WTC11 (cell line): ENCODE results near the gene WNT10A. TPM values are rescaled to one million over a fixed set of nuclear protein-coding genes. Genes with fewer than 3 reads are reported as not detected.
A peak's percentile ranks its signal among the peaks of the same experiment; 100 is the strongest.

Experiments
- ATAC-seq: fragments of 200-7000 bp; cut with Tn5 transposase; 2 replicates; pipeline ENCODE4 v1.10.0; 2021; ENCODE audit warnings: mild to moderate bottlenecking, moderate library complexity
- CTCF ChIA-PET: fragments of 300-600 bp; sonication (Branson Sonifier 250); formaldehyde crosslinking; loops from one replicate; lab custom pipeline; 2021; ENCODE audit warnings: antibody characterized with exemption; lab: Charles Lee
- POLR2A ChIA-PET: fragments of 350-600 bp; sonication (Branson Sonifier 250); formaldehyde crosslinking; loops from one replicate; lab custom pipeline; 2021; ENCODE audit warnings: antibody characterized with exemption; lab: Charles Lee
- DNase-seq: peaks from one replicate; pipeline ENCODE4 v3.0.0; 2021; ENCODE audit warnings: low spot score
- H3K27ac Mint-ChIP-seq: 2 replicates; pipeline ENCODE4 v1.8.0; 2021; ENCODE audit warnings: mixed read lengths
- H3K27me3 Mint-ChIP-seq: 2 replicates; pipeline ENCODE4 v1.8.0; 2021; ENCODE audit warnings: low read depth, mild to moderate bottlenecking, moderate library complexity, mixed read lengths
- H3K36me3 Mint-ChIP-seq: 2 replicates; pipeline ENCODE4 v1.8.0; 2021; ENCODE audit warnings: mixed read lengths
- H3K4me1 Mint-ChIP-seq: 2 replicates; pipeline ENCODE4 v1.8.0; 2022; ENCODE audit warnings: mixed read lengths
- H3K4me3 Mint-ChIP-seq: 2 replicates; pipeline ENCODE4 v1.8.0; 2021; ENCODE audit warnings: mild to moderate bottlenecking, moderate library complexity, mixed read lengths
- H3K9me3 Mint-ChIP-seq: 2 replicates; pipeline ENCODE4 v1.8.0; 2021; ENCODE audit warnings: mixed read lengths
- HMGA2 ChIP-seq: fragments of 250-450 bp; sonication (Bioruptor Pico); IDR thresholded peaks from 2 replicates; pipeline ENCODE4 v1.4.0; 2021; ENCODE audit warnings: mild to moderate bottlenecking, moderate library complexity
- NFATC4 ChIP-seq: fragments of 250-450 bp; sonication (Bioruptor Pico); IDR thresholded peaks from 2 replicates; pipeline ENCODE4 v1.9.0; 2021; ENCODE audit warnings: mild to moderate bottlenecking
- SMAD3 ChIP-seq: sonication (generic); formaldehyde crosslinking; IDR thresholded peaks from 2 replicates; pipeline ENCODE4 v1.8.0; 2022; ENCODE audit warnings: missing genetic modification reagents, mild to moderate bottlenecking, borderline replicate concordance
- SOX15 ChIP-seq: fragments of 250-450 bp; sonication (Bioruptor Pico); IDR thresholded peaks from 2 replicates; pipeline ENCODE4 v1.9.0; 2021; ENCODE audit warnings: mild to moderate bottlenecking
- SP1 ChIP-seq: sonication (generic); formaldehyde crosslinking; conservative IDR thresholded peaks from 2 replicates; pipeline ENCODE4 v1.8.1; 2022; ENCODE audit warnings: missing genetic modification reagents
- TEAD4 ChIP-seq: sonication (generic); formaldehyde crosslinking; IDR thresholded peaks from 2 replicates; pipeline ENCODE4 v1.8.0; 2022; ENCODE audit warnings: mild to moderate bottlenecking, missing genetic modification reagents
- ZNF263 ChIP-seq: sonication (generic); formaldehyde crosslinking; IDR thresholded peaks from 2 replicates; pipeline ENCODE4 v1.8.1; 2022; ENCODE audit warnings: low read depth, mild to moderate bottlenecking, moderate library complexity, missing genetic modification reagents
- ZNF396 ChIP-seq: fragments of 250-450 bp; sonication (Bioruptor Pico); IDR thresholded peaks from 2 replicates; pipeline ENCODE4 v1.8.0; 2021; ENCODE audit warnings: mild to moderate bottlenecking, moderate library complexity, borderline replicate concordance
- ZNF423 ChIP-seq: fragments of 250-450 bp; sonication (Bioruptor Pico); IDR thresholded peaks from 2 replicates; pipeline ENCODE4 v2.1.2; 2022; ENCODE audit warnings: mild to moderate bottlenecking, moderate library complexity
- total RNA-seq: library from RNA; stranded (reverse); gene quantifications from 3 replicates; pipeline ENCODE4 v1.2.3, GENCODE V29; 2021
- TF ChIP-seq, protein P1 (sequence below): sonication (generic); formaldehyde crosslinking; IDR thresholded peaks from 2 replicates; pipeline ENCODE4 v1.8.1; 2022; ENCODE audit warnings: low read depth, mild to moderate bottlenecking, moderate library complexity, missing genetic modification reagents, borderline replicate concordance
- TF ChIP-seq, protein P2 (sequence below): sonication (generic); formaldehyde crosslinking; IDR thresholded peaks from 2 replicates; pipeline ENCODE4 v1.8.0; 2022; ENCODE audit warnings: mild to moderate bottlenecking, missing genetic modification reagents
- TF ChIP-seq, protein P3 (sequence below): fragments of 250-450 bp; sonication (Bioruptor Pico); IDR thresholded peaks from 2 replicates; pipeline ENCODE4 v1.9.0; 2021; ENCODE audit warnings: mild to moderate bottlenecking, borderline replicate concordance
- TF ChIP-seq, protein P4 (sequence below): fragments of 200-600 bp; IDR thresholded peaks from 2 replicates; pipeline ENCODE4 v1.8.0; 2022; ENCODE audit warnings: antibody characterized with exemption
- TF ChIP-seq, protein P5 (sequence below): sonication (generic); formaldehyde crosslinking; IDR thresholded peaks from 2 replicates; pipeline ENCODE4 v1.8.1; 2023; ENCODE audit warnings: mild to moderate bottlenecking, missing genetic modification reagents

The WNT10A gene
- total RNA-seq, 1 experiment from 2014 or later, result not detected

DNA sequence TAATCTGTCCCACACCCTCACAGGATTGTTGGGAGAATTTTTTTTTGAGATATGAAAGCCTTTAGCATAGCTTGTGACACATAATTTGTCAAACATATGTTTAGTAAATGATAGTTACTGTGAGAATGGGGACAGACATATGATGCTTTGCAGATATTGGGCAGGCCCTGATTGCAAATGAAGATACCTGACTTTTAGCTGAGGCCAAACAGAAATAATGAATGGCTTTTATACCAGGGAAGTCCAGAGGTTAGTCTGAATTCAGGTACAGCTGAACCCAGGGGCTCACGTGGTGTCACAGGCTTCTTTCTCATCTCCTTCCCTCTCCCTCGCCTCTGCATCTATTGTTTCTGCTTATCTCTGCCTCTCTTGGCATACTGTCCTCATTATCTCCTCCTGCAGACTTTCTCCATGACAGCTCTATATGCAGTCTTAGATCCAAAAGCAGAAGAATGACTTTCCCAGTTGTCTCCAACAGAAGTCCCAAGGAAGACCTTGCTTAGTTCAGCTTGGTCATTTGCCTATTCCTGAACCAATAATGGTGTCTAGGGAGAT, 4.9 kb upstream of the WNT10A start (continued):
- TF ChIP-seq, protein P1, sequence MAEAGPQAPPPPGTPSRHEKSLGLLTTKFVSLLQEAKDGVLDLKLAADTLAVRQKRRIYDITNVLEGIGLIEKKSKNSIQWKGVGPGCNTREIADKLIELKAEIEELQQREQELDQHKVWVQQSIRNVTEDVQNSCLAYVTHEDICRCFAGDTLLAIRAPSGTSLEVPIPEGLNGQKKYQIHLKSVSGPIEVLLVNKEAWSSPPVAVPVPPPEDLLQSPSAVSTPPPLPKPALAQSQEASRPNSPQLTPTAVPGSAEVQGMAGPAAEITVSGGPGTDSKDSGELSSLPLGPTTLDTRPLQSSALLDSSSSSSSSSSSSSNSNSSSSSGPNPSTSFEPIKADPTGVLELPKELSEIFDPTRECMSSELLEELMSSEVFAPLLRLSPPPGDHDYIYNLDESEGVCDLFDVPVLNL (CRISPR knock-in tag), result no peak
- TF ChIP-seq, protein P2, sequence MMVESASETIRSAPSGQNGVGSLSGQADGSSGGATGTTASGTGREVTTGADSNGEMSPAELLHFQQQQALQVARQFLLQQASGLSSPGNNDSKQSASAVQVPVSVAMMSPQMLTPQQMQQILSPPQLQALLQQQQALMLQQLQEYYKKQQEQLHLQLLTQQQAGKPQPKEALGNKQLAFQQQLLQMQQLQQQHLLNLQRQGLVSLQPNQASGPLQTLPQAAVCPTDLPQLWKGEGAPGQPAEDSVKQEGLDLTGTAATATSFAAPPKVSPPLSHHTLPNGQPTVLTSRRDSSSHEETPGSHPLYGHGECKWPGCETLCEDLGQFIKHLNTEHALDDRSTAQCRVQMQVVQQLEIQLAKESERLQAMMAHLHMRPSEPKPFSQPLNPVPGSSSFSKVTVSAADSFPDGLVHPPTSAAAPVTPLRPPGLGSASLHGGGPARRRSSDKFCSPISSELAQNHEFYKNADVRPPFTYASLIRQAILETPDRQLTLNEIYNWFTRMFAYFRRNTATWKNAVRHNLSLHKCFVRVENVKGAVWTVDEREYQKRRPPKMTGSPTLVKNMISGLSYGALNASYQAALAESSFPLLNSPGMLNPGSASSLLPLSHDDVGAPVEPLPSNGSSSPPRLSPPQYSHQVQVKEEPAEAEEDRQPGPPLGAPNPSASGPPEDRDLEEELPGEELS (CRISPR knock-in tag), result no peak
- TF ChIP-seq SMAD3 (CRISPR knock-in tag) (no peak), SOX15 (CRISPR knock-in tag) (no peak), ZNF396 (CRISPR knock-in tag) (no peak), ZNF263 (CRISPR knock-in tag) (no peak), NFATC4 (CRISPR knock-in tag) (no peak)
- TF ChIP-seq, protein P3, sequence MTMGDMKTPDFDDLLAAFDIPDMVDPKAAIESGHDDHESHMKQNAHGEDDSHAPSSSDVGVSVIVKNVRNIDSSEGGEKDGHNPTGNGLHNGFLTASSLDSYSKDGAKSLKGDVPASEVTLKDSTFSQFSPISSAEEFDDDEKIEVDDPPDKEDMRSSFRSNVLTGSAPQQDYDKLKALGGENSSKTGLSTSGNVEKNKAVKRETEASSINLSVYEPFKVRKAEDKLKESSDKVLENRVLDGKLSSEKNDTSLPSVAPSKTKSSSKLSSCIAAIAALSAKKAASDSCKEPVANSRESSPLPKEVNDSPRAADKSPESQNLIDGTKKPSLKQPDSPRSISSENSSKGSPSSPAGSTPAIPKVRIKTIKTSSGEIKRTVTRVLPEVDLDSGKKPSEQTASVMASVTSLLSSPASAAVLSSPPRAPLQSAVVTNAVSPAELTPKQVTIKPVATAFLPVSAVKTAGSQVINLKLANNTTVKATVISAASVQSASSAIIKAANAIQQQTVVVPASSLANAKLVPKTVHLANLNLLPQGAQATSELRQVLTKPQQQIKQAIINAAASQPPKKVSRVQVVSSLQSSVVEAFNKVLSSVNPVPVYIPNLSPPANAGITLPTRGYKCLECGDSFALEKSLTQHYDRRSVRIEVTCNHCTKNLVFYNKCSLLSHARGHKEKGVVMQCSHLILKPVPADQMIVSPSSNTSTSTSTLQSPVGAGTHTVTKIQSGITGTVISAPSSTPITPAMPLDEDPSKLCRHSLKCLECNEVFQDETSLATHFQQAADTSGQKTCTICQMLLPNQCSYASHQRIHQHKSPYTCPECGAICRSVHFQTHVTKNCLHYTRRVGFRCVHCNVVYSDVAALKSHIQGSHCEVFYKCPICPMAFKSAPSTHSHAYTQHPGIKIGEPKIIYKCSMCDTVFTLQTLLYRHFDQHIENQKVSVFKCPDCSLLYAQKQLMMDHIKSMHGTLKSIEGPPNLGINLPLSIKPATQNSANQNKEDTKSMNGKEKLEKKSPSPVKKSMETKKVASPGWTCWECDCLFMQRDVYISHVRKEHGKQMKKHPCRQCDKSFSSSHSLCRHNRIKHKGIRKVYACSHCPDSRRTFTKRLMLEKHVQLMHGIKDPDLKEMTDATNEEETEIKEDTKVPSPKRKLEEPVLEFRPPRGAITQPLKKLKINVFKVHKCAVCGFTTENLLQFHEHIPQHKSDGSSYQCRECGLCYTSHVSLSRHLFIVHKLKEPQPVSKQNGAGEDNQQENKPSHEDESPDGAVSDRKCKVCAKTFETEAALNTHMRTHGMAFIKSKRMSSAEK (CRISPR knock-in tag), result no peak

DNA sequence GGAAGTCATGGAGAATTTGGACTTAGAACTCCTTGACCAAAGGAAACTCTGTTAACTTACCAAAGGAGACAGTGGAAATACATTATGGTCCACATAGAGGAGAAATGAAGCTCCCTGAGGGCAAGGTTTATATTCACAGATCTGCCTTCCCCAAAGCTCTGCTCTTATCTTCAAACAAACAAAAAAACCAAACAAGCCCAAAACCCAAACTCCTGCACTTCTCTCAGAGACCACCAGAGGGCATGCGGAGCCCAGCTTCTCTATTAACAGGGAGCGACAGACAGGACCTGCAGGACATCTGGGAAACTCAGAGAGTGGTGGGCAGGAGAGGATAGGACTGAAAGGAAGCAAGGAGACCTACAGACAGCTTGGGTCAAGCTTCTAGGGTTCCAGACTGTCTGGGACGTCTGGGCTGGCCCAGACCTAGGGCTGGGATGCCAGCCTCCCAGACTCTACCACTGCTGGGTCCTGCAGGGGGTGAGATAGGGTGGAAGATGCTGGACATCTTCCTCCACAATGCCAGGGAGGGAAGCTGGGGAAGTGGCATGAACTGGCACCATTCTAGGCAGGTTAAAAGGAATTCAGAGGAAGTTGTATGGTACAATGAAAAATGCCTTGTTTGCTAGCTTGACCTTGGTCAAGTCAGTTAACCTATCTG, 4.0 kb upstream of the WNT10A start:
- TF ChIP-seq, protein P4, sequence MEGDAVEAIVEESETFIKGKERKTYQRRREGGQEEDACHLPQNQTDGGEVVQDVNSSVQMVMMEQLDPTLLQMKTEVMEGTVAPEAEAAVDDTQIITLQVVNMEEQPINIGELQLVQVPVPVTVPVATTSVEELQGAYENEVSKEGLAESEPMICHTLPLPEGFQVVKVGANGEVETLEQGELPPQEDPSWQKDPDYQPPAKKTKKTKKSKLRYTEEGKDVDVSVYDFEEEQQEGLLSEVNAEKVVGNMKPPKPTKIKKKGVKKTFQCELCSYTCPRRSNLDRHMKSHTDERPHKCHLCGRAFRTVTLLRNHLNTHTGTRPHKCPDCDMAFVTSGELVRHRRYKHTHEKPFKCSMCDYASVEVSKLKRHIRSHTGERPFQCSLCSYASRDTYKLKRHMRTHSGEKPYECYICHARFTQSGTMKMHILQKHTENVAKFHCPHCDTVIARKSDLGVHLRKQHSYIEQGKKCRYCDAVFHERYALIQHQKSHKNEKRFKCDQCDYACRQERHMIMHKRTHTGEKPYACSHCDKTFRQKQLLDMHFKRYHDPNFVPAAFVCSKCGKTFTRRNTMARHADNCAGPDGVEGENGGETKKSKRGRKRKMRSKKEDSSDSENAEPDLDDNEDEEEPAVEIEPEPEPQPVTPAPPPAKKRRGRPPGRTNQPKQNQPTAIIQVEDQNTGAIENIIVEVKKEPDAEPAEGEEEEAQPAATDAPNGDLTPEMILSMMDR, result peak; percentile 88
- TF ChIP-seq TEAD4 (CRISPR knock-in tag) (no peak), ZNF423 (CRISPR knock-in tag) (no peak), SP1 (CRISPR knock-in tag) (no peak), ZNF396 (CRISPR knock-in tag) (no peak), HMGA2 (CRISPR knock-in tag) (no peak)
- TF ChIP-seq, protein P5, sequence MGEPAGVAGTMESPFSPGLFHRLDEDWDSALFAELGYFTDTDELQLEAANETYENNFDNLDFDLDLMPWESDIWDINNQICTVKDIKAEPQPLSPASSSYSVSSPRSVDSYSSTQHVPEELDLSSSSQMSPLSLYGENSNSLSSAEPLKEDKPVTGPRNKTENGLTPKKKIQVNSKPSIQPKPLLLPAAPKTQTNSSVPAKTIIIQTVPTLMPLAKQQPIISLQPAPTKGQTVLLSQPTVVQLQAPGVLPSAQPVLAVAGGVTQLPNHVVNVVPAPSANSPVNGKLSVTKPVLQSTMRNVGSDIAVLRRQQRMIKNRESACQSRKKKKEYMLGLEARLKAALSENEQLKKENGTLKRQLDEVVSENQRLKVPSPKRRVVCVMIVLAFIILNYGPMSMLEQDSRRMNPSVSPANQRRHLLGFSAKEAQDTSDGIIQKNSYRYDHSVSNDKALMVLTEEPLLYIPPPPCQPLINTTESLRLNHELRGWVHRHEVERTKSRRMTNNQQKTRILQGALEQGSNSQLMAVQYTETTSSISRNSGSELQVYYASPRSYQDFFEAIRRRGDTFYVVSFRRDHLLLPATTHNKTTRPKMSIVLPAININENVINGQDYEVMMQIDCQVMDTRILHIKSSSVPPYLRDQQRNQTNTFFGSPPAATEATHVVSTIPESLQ (CRISPR knock-in tag), result no peak
- Mint-ChIP-seq H3K4me1 (peaks cover 33% of the 10 kb centered on the region), H3K4me3 (no peak overlapping the region), H3K27me3 (peaks cover 97% of the 10 kb centered on the region), H3K27ac (no peak overlapping the region), H3K36me3 (no peaks in the 10 kb centered on the region), H3K9me3 (no peaks in the 10 kb centered on the region)
- ChIA-PET POLR2A (interaction anchor here (1.0 kb wide), 1 partner anchor 21 kb away, joined by 3 read pairs; no protein-coding TSS in a partner anchor), CTCF (interaction anchor here (0.6 to 17.9 kb wide), 46 partner anchors 8 to 542 kb away, joined by 3 to 422 read pairs (median 4); partner anchors contain the start of genes BCS1L, CDK5R2, CRYBA2 and DES)
- ATAC-seq, result peak; percentile 18
- DNase-seq, result peak; percentile 81
